ENCODE measurements around the gene ZNF649.
"Not testable (repeated sequence)": the region's sequence is repeated elsewhere in the genome, so short reads cannot be mapped to it uniquely, and the experiment has no call there.

Gene ZNF649

GRCh38 chr19:51904331-51905165, at the start of gene ZNF649:
Gene ZNF649, minus strand, starts transcription at chr19:51905017. Its CDS starts 4,910 bp downstream, at chr19:51900107.
- peak; percentile 88 for DNase-seq

GRCh38 chr19:51948975-51949374, 44.2 kb upstream of the ZNF649 start:
- DNase-seq = no peak

- DNase-seq = no peak
Measured at GRCh38 chr19:51946602-51947001, 41.8 kb upstream of the ZNF649 start.

GRCh38 chr19:51944798-51945552, 40.2 kb upstream of the ZNF649 start:
- no peak for DNase-seq

GRCh38 chr19:51938936-51939335, 34.1 kb upstream of the ZNF649 start:
- DNase-seq = no peak

- no peak for DNase-seq
Measured at GRCh38 chr19:51931921-51932320, 27.1 kb upstream of the ZNF649 start.

- no peak for DNase-seq
Measured at GRCh38 chr19:51927859-51928258, 23.0 kb upstream of the ZNF649 start.

GRCh38 chr19:51926784-51927741, 22.2 kb upstream of the ZNF649 start, which contains the start of gene ZNF613:
Gene ZNF613, plus strand, starts transcription at chr19:51927472. Its CDS starts 8,749 bp downstream, at chr19:51936221.
- DNase-seq = peak; percentile 88

GRCh38 chr19:51926426-51926783, 21.6 kb upstream of the ZNF649 start:
- no peak for DNase-seq

GRCh38 chr19:51921949-51922348, 17.1 kb upstream of the ZNF649 start:
- DNase-seq = no peak

GRCh38 chr19:51919606-51920005, 14.8 kb upstream of the ZNF649 start:
- no peak for DNase-seq

GRCh38 chr19:51916167-51916566, 11.3 kb upstream of the ZNF649 start:
- DNase-seq = no peak

- DNase-seq = no peak
Measured at GRCh38 chr19:51915324-51915867, 10.6 kb upstream of the ZNF649 start.

GRCh38 chr19:51907981-51908380, 3.2 kb upstream of the ZNF649 start:
- not testable (repeated sequence) for DNase-seq

GRCh38 chr19:51906108-51906507, 1.3 kb upstream of the ZNF649 start:
- DNase-seq = not testable (repeated sequence)

- DNase-seq = not testable (repeated sequence)
Measured at GRCh38 chr19:51905639-51906038, 822 bp upstream of the ZNF649 start.

GRCh38 chr19:51905206-51905605, 389 bp upstream of the ZNF649 start:
- DNase-seq = no peak

- no peak for DNase-seq
Measured at GRCh38 chr19:51903192-51903591, 1.6 kb downstream of the ZNF649 start.

GRCh38 chr19:51901860-51902259, 3.0 kb downstream of the ZNF649 start:
- DNase-seq = no peak

GRCh38 chr19:51891193-51891747, 13.5 kb downstream of the ZNF649 start:
- no peak for DNase-seq

- DNase-seq = no peak
Measured at GRCh38 chr19:51889934-51890333, 14.9 kb downstream of the ZNF649 start.
